HK-2 (cell line): ENCODE measurements around the gene KMT5B.

Experiments
- DNase-seq: peaks from one replicate; pipeline ENCODE4 v3.0.0-alpha.2; 2018; ENCODE audit not compliant: unreplicated experiment

KMT5B gene

DNA sequence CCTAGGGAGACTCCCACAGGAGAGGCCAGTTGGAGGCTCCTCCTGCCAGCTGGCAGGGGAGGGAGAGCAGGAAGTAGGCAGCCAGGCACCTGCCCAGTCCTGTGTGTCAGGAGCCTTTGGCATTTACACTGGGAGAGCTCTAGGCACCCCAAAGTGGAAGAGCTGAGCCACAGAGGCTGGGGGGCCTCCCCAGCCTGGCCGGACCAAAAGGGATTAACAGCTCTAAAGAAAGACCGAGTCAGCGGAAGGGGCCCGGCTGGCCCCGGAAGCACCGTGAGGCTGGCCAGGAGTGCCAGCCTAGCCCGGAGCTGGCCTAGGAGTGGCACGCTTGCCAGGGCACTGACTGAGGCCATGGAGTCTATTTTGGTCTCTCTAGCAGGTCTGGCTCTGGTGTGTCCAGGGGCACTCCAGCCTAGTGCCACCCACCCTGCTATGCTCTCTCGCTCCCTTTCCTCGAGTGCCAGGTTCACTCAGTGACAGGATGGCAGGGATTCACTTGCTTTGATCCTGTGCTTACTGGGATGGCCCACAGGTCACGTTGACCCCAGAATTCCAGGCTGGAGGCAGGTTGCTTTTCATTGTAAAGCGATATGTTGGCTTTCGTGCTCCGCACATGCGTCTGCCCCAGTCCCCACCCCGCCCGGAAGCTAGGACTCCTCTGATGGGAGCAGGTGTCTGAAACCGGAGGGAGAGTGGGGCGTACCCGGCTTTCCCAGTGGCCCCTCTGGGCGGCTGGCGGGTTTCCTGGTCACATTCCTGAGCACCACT, 3.3 kb upstream of the KMT5B start:
- DNase-seq: no peak

DNA sequence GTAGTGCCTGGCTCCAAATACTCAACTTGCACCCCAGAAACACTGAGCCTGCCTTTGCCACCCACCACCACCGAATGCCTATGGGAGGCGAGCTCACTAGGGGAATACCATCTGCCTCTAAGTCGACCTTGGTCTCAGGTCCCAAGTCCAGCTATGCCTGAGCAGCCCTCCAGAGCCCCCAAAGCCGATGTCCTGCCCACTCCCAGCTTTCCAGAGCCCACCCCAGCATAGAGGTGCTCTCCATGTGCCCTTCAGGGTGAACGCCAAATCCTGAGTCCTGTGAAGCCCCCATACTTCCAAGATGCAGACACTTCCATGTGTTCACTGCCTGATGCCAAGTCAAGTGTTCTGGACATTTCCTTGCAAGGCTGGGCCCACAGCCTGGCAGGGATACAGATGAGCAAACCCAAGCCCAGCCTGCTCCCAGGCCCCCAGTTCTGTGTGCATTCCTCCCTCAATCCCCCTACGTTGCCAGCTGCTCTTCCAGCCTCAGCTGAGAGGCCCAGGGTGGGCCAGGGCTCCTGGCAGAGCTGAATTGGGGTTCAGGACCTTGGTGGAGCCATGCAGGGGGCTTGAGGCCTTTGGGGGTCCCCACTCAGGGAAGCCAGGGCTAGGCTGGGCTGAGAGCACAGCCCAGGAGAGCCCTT, 2.6 kb upstream of the KMT5B start:
- no peak for DNase-seq

DNA sequence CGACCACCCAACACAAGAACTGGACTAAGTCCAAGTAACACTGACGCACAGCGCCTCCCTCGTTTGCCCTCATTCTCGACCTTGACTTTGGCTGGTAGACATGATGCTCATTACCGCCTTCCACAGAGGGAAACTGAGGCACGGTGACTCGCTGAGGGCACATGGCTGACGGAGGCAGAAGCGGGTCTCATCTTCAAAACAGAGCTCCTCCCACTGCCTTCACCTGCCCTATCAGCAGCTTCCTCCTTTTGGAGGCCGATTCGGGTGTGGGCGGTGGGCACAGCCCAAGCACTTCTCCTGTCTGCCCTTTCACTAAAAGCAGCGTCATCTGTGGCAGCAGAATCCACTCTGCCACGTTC, 2.0 kb upstream of the KMT5B start:
- DNase-seq: no peak

DNA sequence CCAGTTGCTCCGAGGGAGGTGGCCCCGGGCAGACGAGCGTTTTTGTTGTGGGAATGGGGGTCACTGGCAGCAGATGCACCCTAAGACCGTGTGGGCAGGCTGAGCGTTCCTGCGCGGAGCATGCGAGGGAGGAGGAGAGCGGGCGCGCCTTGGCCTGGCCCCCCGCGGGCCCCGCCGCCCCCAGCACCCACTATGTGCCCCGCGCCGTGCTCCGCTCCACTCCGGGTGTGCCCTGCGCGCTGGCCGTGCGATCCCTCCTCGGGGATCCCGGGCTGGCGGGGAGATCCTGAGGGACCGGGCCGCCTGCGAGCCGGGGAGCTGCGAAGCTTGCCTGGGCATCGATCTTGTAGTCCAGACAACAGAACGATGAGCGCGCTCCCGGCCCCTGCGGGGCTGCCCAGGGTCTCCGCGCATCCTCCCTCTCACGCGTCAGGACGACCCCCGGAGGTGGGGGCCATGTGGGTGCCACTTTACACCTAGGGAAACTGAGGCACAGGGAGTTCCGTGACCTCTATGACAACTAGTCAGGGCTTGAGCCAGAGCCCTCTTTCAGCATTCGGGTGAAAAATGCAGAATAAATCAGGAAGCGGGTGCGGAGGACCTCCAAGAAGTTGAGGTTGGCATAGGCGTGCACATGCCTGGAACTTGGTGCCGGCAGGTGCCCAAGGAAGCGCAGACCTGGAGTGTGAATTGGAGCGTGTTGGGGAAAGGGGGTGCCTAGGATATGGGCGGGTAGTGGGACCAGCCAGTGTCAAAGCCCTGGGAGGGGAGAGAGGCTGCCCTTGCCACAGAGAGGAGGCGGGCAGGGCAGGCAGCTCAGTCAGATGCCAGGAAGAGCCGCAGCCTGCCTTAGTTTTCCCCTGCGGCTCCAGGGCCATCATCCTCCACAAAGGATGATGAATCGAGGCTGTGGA, 1.3 kb upstream of the KMT5B start:
- no peak for DNase-seq

DNA sequence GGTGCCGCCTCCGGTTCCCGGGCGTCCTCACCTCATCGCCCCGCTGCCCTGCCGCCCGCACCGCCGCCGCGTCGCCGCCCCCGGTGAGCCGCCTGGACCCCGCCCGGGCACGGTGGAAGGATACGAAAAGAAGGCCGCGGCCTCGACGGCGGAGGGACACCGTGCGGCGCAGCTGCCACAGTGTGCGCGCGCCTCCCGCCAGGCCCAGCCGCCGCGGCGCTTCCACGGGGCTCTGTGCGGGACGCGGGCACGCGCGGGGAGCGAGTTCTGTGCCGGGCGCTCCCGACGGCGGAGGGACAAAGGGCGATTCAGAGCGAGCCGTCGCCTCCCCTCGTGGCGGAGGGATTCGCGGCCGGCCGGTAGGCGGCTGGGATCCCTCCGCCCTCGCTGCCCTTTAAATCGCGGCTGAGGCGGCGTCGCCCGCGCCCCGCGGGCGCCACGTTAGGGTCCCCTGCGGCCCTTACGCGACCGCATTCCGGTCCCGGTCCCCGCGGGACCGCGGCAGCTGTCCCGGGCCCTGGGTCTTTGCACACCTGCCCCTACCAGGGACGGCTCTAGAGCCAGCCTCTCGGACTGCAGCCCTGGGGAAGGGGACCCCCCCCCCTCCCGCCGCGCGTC, 568 bp upstream of the KMT5B start:
- peak; percentile 74 for DNase-seq

DNA sequence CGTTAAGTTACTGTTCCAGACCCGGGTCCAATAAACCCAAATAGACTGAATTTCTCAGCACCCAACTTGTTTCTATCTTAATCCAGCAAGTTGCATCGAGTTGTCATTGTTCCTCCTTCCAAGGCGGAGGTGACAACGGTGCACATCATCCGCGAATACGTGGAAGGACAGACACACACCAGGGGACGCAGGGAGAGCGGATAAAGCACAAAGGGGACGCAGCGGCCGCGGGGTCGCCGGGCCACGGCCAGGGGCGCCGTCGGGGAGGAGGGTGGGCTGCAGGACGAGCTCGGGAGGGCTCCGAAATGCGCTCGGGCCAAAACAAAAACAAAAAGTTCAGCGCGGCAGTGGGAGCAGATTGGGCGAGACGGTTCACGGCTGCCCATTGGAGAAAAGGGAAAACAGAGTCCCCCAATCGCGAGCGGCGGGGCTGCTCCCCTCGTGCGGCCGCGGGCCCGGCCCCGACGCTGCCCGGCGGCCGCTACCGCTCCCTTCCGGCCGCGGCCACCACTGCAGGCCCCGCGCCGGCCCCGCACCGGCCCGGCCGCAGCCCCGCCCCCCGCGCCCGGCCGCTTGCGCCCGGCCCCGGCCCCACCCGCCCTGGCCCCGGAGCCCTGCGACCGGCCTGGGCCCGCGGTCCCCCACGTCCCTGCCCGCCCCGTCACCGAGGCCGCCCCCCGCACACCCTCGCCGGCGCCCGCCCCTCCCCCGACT, 518 bp downstream of the KMT5B start:
- DNase-seq: peak; percentile 40

DNA sequence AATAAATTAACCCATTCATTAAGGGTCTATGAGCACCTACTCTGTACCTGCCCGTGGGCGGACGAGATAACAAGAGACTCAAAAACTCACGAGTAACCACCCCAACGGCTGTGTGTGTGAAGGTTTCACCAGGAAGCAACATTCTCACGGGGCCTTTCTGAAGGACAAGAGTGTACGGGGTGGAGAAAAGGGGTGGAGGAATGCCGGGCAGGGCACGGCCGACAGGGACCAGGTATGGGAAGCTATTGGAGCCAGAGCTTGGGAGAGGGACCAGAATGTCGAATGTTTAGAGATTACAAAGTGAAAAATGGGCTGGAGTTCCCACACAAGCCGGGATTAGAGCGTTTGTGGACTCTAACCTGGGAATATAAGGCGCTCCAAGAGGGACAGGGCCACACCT, 1.6 kb downstream of the KMT5B start:
- no peak for DNase-seq

DNA sequence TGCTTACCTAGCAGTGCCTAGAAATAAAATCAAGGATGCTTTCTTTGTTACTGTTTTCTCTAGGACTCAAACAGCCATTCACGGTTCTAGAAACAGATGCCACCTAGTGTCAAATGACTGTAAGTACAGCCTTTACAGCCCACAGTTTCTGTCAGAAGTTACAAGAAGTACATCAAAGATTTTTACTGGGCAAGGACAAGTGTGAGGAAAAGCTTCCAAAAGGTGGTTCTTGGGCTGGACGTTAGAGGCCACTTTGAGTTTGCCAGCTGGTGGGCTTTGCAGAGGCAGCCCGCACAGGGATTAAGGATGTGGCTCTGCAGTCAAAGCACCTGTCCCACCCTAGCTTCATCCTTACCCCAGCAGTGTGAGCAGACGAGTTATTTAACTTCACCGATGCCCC, 6.9 kb downstream of the KMT5B start:
- DNase-seq: no peak

DNA sequence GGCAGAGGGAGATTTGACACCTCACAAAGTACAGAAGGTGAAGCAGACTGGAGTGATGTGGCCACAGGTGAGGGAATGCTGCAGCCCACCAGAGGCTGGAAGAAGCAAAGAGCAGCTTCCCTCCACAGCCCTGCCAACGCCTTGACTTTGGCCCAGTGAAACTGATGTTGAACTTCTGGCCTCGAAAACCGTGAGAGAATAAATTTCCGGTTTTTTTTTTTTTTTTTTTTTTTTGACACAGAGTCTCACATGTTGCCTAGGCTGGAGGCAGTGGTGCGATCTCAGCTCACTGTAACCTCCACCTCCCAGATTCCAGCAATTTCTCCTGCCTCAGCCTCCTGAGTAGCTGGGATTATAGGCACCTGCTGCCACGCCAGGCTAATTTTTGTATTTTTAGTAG, 8.7 kb downstream of the KMT5B start:
- no peak for DNase-seq

DNA sequence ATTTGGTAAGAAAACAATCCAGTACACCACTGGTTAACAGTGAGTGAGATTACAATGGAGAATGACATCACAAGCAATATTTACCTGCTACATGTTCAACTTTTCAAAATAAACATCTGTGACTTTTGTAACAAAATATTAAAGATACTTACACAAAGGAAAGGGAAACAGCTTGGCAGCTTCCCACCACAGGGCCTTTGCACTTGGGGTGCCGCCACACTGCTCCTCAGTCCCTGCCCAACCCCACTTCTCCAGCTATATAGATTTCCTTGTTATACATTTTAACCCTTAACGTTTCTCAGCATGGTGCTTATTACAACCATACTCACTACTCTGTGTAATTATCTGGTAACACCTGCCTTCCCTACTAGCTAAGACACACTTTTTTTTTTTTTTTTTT, 10.9 kb downstream of the KMT5B start:
- DNase-seq: no peak

DNA sequence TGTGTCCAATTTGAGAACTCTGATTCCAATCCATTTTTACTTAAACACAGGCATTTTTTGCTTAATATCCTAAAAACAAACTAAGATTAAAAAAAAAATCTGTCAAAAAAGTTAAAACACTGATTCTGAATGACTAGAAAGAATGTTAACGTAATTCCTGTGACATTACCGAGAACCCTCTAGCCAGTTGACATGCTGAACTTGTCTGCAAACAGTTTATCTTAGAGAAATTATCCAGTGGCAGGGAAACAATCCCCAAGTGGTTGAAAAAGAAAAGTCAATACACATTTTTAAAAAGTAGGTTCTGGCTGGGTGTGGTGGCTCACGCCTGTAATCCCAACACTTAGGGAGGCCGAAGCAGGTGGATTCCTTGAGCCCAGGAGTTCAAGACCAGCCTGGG, 11.6 kb downstream of the KMT5B start:
- DNase-seq: no peak

DNA sequence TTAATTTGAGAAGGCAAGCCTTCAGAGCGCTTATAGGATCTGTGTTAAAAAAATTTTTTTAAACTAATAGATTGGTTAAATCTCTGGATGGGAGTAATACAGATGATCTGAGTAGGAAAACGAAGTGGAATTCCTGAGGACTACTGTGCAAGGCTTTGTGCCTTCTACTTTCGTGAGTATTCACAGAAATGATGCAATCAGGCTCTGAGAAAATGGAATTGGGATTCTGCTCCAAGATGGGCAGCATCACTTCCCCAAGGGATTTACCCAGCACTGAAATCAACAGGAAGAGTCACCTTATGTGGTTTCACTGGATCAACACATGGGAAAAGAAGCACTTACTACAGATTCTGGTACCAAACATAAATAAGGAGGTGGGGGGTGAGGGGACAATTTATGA, 12.5 kb downstream of the KMT5B start:
- no peak for DNase-seq

DNA sequence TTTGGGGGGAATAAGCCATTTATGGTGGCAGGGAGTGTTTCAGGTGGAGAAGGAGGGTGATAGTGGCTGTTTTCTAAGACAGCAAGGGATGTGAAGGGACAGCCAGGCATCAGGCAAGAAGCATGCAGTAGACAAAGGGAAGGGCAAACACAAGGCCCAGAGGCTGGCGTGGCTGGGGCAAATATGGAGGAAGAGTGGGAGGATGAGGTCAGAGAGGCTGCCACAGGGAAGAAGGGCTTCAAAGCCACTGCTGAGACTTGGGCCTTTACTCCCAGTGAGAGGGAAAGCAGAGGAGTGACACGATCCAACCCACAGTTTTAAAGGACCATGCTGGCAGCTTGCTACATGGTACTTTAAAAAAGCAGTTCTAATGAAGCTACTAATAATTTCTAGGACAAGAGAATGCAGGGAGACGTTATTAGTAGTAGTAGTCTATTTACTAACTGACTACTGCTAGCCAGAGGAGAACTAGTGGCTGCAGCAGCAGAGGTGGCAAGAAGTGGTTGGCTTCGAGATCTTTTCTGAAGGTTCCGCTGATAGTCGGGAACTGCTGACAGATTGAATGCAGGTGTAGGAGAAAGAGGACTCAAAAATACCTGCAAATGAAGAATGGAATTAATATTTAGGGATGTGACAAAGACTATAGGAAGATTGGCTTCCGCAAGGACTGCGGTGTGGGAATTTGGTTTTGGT, 13.7 kb downstream of the KMT5B start:
- no peak for DNase-seq

DNA sequence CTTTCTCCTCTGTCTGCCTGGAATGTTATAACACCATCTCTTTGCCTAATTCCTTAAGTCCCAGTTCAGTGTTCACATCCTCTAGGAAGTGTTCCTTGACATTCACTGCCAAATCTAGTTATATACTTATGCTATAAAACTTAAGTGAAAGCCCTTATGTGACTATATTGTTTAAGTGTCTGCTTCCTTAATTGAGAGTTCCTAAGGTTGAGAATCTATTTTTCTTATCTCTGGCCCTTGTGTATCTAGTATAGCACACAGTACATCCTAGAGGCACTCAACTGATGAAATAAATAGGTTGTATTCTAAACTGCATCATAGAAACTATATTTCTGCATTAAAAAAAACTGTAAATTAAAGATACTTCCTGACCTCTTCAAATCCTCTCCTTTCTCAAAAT, 16.9 kb downstream of the KMT5B start:
- DNase-seq: no peak

DNA sequence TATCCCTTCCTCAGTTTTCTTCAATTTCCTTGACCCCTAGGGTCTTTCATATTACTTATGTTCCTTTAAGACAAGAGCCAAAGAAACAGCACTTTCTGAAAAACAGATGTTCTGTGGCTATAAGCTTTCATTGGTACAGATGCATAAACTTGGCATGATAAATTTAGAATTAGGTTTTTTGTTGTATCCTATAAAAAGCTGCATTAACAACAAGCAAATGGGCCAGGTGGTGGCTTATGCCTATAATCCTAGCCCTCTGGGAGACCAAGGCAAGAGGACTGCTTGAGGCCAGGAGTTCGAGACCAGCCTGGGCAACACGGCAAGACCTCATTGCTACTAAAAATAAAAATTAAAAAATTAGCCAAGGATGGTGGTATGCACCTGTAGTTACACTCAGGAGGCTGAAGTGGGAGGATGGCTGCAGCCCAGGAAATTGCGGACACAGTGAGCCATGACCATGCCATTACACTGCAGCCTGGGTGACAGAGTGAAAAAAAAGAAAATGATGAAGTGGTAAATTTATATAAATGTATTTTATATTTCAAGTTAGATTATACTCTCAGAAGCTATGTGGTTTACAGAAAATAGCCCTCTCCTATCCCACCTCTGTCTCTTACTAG, 18.3 kb downstream of the KMT5B start:
- DNase-seq: no peak

DNA sequence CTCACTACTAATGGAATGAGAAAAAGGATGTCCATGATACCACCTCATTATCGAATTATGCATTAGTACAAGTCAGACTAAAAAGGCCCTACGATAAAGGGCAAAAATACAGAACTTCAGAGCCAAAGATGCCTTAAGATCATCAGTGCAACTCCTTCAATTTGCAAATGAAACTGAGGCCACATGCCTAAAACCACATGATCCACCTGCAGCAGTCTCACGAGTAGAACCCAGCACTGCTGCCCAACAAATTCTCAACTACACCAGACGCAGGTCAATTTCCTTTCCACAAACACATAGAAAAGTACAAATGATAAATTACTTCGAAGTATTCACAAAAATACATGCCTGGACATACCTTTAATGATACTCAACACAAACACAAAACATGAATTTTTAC, 20.1 kb downstream of the KMT5B start:
- DNase-seq: no peak

DNA sequence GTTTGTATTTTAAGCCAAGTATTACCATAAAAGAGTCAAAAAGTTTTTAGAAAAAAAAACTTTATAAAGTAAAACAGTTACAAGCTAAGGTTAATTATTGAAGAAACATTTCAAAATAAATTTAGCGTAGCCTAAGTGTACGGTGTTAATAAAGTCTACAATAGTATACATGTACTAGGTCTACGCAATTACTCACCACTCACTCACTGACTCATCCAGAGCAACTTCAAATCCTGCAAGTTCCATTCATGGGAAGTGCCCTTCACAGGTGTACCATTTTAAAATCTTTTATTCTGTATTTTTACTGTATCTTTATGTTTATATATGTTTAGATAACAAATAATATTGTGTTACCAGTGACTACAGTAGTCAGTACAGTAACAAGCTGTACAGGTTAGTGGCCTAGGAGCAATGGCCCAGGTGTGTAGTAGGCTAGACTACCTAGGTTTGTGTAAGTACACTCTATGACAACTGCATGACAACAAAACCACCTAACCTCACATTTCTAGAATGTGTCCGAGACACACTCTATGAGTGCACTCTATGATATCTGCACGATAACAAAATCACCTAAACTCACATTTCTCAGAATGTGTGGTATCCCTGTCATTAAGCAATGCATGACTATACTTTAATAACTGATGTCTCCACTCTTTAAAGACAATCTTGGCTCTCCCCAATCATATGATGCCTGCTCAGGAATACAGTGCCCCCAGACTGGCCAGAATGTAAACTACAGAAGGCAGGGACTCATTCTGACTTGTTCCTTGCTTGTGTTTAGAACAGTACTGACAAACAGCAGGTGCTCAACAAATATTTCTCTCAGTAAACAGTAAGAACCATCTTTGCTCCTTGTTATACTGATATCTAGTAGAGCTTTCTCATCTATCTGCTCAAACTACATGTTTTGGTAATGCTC, 21.2 kb downstream of the KMT5B start:
- no peak for DNase-seq

DNA sequence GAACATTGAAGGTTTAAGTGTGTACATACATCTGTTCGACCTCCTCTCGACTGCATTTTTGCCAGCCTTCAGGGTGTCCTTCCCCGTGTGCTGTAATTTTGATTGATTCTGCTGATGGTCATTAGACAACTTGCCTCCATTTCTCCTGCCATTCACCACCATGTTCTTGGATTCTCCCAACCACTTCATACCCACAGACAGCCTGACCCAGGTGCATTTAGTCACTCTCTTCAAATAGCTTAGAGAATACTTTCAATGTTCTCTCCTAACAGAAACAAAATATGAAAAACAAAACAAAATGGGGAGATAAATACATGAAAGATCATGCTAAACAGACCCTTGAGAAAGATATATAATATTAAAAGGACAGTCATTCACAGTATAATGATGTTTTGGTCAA, 23.2 kb downstream of the KMT5B start:
- no peak for DNase-seq

DNA sequence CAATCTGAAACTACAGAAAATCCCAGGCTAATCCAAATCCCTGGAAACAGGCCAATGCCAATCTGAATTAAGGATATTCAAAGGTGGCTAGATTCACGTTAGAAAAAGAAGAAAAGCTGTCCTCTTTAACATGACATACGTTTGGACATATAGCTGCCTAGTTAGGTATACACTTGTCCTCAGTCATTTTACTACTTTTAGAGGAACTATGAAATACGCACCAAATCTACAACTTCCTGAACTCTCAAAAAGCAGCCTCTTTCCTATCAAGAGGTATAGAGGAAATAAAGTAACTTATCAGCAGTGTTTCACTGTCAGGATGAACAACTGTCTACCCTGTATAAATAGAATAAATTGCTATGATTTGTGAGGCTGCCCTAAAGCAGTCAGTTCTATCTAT, 24.0 kb downstream of the KMT5B start:
- no peak for DNase-seq

DNA sequence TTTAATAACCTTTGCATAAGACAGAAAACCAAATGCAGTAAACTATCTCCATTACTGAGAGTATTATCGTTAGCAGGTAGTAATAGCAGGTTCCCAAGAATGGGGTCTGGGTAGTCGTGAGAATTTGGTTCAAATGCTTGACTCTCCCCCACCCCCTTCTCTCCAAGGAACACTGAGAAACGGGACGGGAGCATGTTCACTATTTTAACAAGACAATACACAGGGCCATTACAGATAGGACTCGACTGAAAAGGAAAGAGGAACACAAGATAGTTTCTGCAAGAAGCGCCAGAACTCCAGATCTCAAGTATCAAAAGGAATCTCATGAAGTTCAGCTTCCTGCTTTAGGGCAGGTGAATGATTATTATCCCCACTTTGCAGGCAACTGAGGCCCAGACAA, 27.0 kb downstream of the KMT5B start:
- no peak for DNase-seq
